ENCODE results near the gene CLDN10.
"Not testable (repeated sequence)": the region's sequence is repeated elsewhere in the genome, so short reads cannot be mapped to it uniquely, and the experiment has no call there.

CLDN10 gene

GRCh38 chr13:95552539-95553441, at the start of gene CLDN10:
Gene CLDN10 (plus strand): TSS chr13:95552720. CDS start chr13:95552754, 34 bp downstream.
- DNase-seq (ENCODE audit: low read depth), result no peak

- DNase-seq (ENCODE audit: low read depth), result no peak
Measured at GRCh38 chr13:95503662-95504061, 48.9 kb upstream of the CLDN10 start.

- DNase-seq (ENCODE audit: low read depth), result no peak
Measured at GRCh38 chr13:95505265-95505664, 47.3 kb upstream of the CLDN10 start.

- DNase-seq (ENCODE audit: low read depth), result no peak
Measured at GRCh38 chr13:95505986-95506385, 46.5 kb upstream of the CLDN10 start.

GRCh38 chr13:95507991-95508390, 44.5 kb upstream of the CLDN10 start:
- DNase-seq (ENCODE audit: low read depth), result no peak

GRCh38 chr13:95508996-95509395, 43.5 kb upstream of the CLDN10 start:
- DNase-seq (ENCODE audit: low read depth), result no peak

GRCh38 chr13:95509521-95510310, 42.8 kb upstream of the CLDN10 start:
- DNase-seq (ENCODE audit: low read depth), result peak; percentile 8

- no peak for DNase-seq (ENCODE audit: low read depth)
Measured at GRCh38 chr13:95510950-95511349, 41.6 kb upstream of the CLDN10 start.

GRCh38 chr13:95512424-95512823, 40.1 kb upstream of the CLDN10 start:
- no peak for DNase-seq (ENCODE audit: low read depth)

GRCh38 chr13:95512957-95513356, 39.6 kb upstream of the CLDN10 start:
- DNase-seq (ENCODE audit: low read depth), result no peak

GRCh38 chr13:95515606-95516005, 36.9 kb upstream of the CLDN10 start:
- not testable (repeated sequence) for DNase-seq (ENCODE audit: low read depth)

- no peak for DNase-seq (ENCODE audit: low read depth)
Measured at GRCh38 chr13:95516021-95516420, 36.5 kb upstream of the CLDN10 start.

- no peak for DNase-seq (ENCODE audit: low read depth)
Measured at GRCh38 chr13:95516492-95516891, 36.0 kb upstream of the CLDN10 start.

GRCh38 chr13:95523598-95523997, 28.9 kb upstream of the CLDN10 start:
- no peak for DNase-seq (ENCODE audit: low read depth)

- DNase-seq (ENCODE audit: low read depth), result no peak
Measured at GRCh38 chr13:95524264-95524901, 28.1 kb upstream of the CLDN10 start.

- DNase-seq (ENCODE audit: low read depth), result no peak
Measured at GRCh38 chr13:95527955-95528354, 24.6 kb upstream of the CLDN10 start.

GRCh38 chr13:95530178-95530577, 22.3 kb upstream of the CLDN10 start:
- no peak for DNase-seq (ENCODE audit: low read depth)

- DNase-seq (ENCODE audit: low read depth), result no peak
Measured at GRCh38 chr13:95533545-95534160, 18.9 kb upstream of the CLDN10 start.

GRCh38 chr13:95535243-95535642, 17.3 kb upstream of the CLDN10 start:
- peak; percentile 9 for DNase-seq (ENCODE audit: low read depth)

- DNase-seq (ENCODE audit: low read depth), result no peak
Measured at GRCh38 chr13:95536632-95537241, 15.8 kb upstream of the CLDN10 start.

GRCh38 chr13:95540888-95541287, 11.6 kb upstream of the CLDN10 start:
- no peak for DNase-seq (ENCODE audit: low read depth)

- no peak for DNase-seq (ENCODE audit: low read depth)
Measured at GRCh38 chr13:95541308-95541707, 11.2 kb upstream of the CLDN10 start.

Data from GM04504 (cell line).